Astrocyte (in vitro differentiated cells and primary cell): ENCODE results near the gene CCDC90B. TPM values are rescaled to one million over a fixed set of nuclear protein-coding genes. Genes with fewer than 3 reads are reported as not detected.
"Not testable (repeated sequence)": the region's sequence is repeated elsewhere in the genome, so short reads cannot be mapped to it uniquely, and the experiment has no call there.

Source experiments
- DNase-seq: peaks from one replicate; pipeline ENCODE4 v3.0.0-alpha.2; 2010; ENCODE audit warnings: low read depth
- FAIRE-seq: peaks from 2 replicates; lab custom pipeline; 2011; peaks lifted over from hg19 to GRCh38; lab: Jason Lieb, UNC
- H2AFZ ChIP-seq: 2 replicates; pipeline ENCODE4 v1.6.0; 2012; ENCODE audit warnings: low read depth, low read length, inconsistent platforms
- H3K27ac ChIP-seq: 2 replicates; pipeline ENCODE4 v1.5.1; 2011; ENCODE audit warnings: low read depth, low read length, inconsistent platforms
- H3K27me3 ChIP-seq: 2 replicates; pipeline ENCODE4 v1.6.0; 2011; ENCODE audit warnings: low read length, inconsistent platforms; ENCODE audit not compliant: insufficient read depth
- H3K36me3 ChIP-seq: 2 replicates; pipeline ENCODE4 v1.5.1; 2011; ENCODE audit warnings: low read length, inconsistent platforms; ENCODE audit not compliant: insufficient read depth
- H3K4me1 ChIP-seq: 2 replicates; pipeline ENCODE4 v1.5.1; 2011; ENCODE audit warnings: low read length, inconsistent platforms; ENCODE audit not compliant: insufficient read depth
- H3K4me2 ChIP-seq: 2 replicates; pipeline ENCODE4 v1.6.0; 2012; ENCODE audit warnings: low read length, inconsistent platforms
- H3K4me3 ChIP-seq: 2 replicates; pipeline ENCODE4 v1.5.1; 2011; ENCODE audit warnings: low read depth, mild to moderate bottlenecking, low read length, inconsistent platforms; ENCODE audit not compliant: insufficient read depth
- H3K79me2 ChIP-seq: 2 replicates; pipeline ENCODE4 v1.6.0; 2012; ENCODE audit warnings: mild to moderate bottlenecking, low read length, inconsistent platforms; ENCODE audit not compliant: insufficient read depth
- H3K9ac ChIP-seq: 2 replicates; pipeline ENCODE4 v1.6.0; 2012; ENCODE audit warnings: mild to moderate bottlenecking, low read length, inconsistent platforms
- H3K9me3 ChIP-seq: 2 replicates; pipeline ENCODE4 v1.5.1; 2012; ENCODE audit warnings: low read depth, mild to moderate bottlenecking, low read length, inconsistent platforms; ENCODE audit not compliant: insufficient read depth
- H4K20me1 ChIP-seq: 2 replicates; pipeline ENCODE4 v1.6.0; 2012; ENCODE audit warnings: low read length, inconsistent platforms; ENCODE audit not compliant: insufficient read depth
- H3K27ac Mint-ChIP-seq: one replicate; pipeline ENCODE4 v1.8.0; 2021; ENCODE audit warnings: mild to moderate bottlenecking, mixed read lengths; ENCODE audit not compliant: unreplicated experiment
- H3K27me3 Mint-ChIP-seq: one replicate; pipeline ENCODE4 v1.8.0; 2021; ENCODE audit warnings: low read depth, mixed read lengths; ENCODE audit not compliant: unreplicated experiment
- H3K36me3 Mint-ChIP-seq: one replicate; pipeline ENCODE4 v1.8.0; 2021; ENCODE audit warnings: low read depth, mixed read lengths; ENCODE audit not compliant: unreplicated experiment
- H3K4me1 Mint-ChIP-seq: one replicate; pipeline ENCODE4 v1.8.0; 2021; ENCODE audit warnings: low read depth, mixed read lengths; ENCODE audit not compliant: unreplicated experiment
- H3K4me3 Mint-ChIP-seq: one replicate; pipeline ENCODE4 v1.8.0; 2021; ENCODE audit warnings: mild to moderate bottlenecking, moderate library complexity, mixed read lengths; ENCODE audit not compliant: unreplicated experiment
- H3K9me3 Mint-ChIP-seq: one replicate; pipeline ENCODE4 v1.8.0; 2021; ENCODE audit warnings: mild to moderate bottlenecking, mixed read lengths; ENCODE audit not compliant: unreplicated experiment
- CTCF ChIP-seq: IDR thresholded peaks from 2 replicates; pipeline ENCODE4 v1.5.1; 2011; ENCODE audit warnings: low read depth, mild to moderate bottlenecking, inconsistent platforms, low read length, moderate library complexity; ENCODE audit not compliant: insufficient read depth
- EZH2 ChIP-seq: IDR thresholded peaks from 2 replicates; pipeline ENCODE4 v1.6.1; 2012; ENCODE audit warnings: mild to moderate bottlenecking, low read length, inconsistent platforms; ENCODE audit not compliant: insufficient read depth
- total RNA-seq: library from RNA; stranded (reverse); gene quantifications from 2 replicates; pipeline ENCODE4 v1.2.1, GENCODE V29; 2021

The CCDC90B gene
- total RNA-seq, 1 donor from 2014 or later = 67.5 TPM

GRCh38 chr11:83318931-83319330, 32.8 kb upstream of the CCDC90B start:
- Histone ChIP-seq H3K4me3 (no peak overlapping the region), H4K20me1 (no peaks in the 10 kb centered on the region), H3K9ac (no peak overlapping the region), H3K9me3 (no peaks in the 10 kb centered on the region), H3K27me3 (no peaks in the 10 kb centered on the region), H2AFZ (no peak overlapping the region), H3K79me2 (no peaks in the 10 kb centered on the region), H3K4me2 (no peak overlapping the region), H3K4me1 (no peaks in the 10 kb centered on the region), H3K27ac (no peak overlapping the region), H3K36me3 (no peaks in the 10 kb centered on the region)
- H3K36me3 Mint-ChIP-seq = no peaks in the 10 kb centered on the region
- no peak overlapping the region for H3K4me3 Mint-ChIP-seq
- H3K9me3 Mint-ChIP-seq = no peaks in the 10 kb centered on the region
- no peak for FAIRE-seq
- DNase-seq = no peak
- TF ChIP-seq CTCF (no peak), EZH2 (no peak)
- no peak overlapping the region for H3K27ac Mint-ChIP-seq
- no peaks in the 10 kb centered on the region for H3K4me1 Mint-ChIP-seq
- no peaks in the 10 kb centered on the region for H3K27me3 Mint-ChIP-seq

- H3K9me3 Mint-ChIP-seq = no peaks in the 10 kb centered on the region
- no peaks in the 10 kb centered on the region for H4K20me1 ChIP-seq
- no peaks in the 10 kb centered on the region for H3K27me3 ChIP-seq
- DNase-seq (no peak), FAIRE-seq (no peak)
- H3K27ac ChIP-seq = no peak overlapping the region
- H3K4me3 ChIP-seq = no peak overlapping the region
- H3K4me2 ChIP-seq = no peak overlapping the region
- H3K79me2 ChIP-seq = no peaks in the 10 kb centered on the region
- H2AFZ ChIP-seq = no peak overlapping the region
- H3K36me3 Mint-ChIP-seq = no peaks in the 10 kb centered on the region
- no peaks in the 10 kb centered on the region for H3K36me3 ChIP-seq
- H3K4me1 ChIP-seq = no peaks in the 10 kb centered on the region
- TF ChIP-seq EZH2 (no peak), CTCF (no peak)
- H3K27me3 Mint-ChIP-seq = no peaks in the 10 kb centered on the region
- H3K9me3 ChIP-seq = no peaks in the 10 kb centered on the region
- no peak overlapping the region for H3K9ac ChIP-seq
- H3K4me1 Mint-ChIP-seq = no peaks in the 10 kb centered on the region
- no peak overlapping the region for H3K27ac Mint-ChIP-seq
- no peak overlapping the region for H3K4me3 Mint-ChIP-seq
These were observed 31.9 kb upstream of the CCDC90B start for GRCh38 chr11:83317757-83318690.

GRCh38 chr11:83316897-83317268, 30.7 kb upstream of the CCDC90B start:
- not testable (repeated sequence) for H3K4me3 ChIP-seq, H3K9ac ChIP-seq, H3K27me3 Mint-ChIP-seq, H3K4me2 ChIP-seq, H3K36me3 ChIP-seq, H3K4me1 ChIP-seq, H4K20me1 ChIP-seq, DNase-seq, H3K36me3 Mint-ChIP-seq, H3K4me3 Mint-ChIP-seq, H2AFZ ChIP-seq, H3K27ac ChIP-seq, H3K27me3 ChIP-seq, FAIRE-seq, H3K27ac Mint-ChIP-seq, H3K79me2 ChIP-seq, H3K9me3 Mint-ChIP-seq, H3K4me1 Mint-ChIP-seq, H3K9me3 ChIP-seq

- H3K27ac ChIP-seq, FAIRE-seq, H3K4me3 Mint-ChIP-seq, H4K20me1 ChIP-seq, H3K9me3 ChIP-seq, DNase-seq, H3K4me1 Mint-ChIP-seq, H3K79me2 ChIP-seq, H3K9ac ChIP-seq, H3K4me3 ChIP-seq, H3K4me1 ChIP-seq, H3K36me3 Mint-ChIP-seq, H3K9me3 Mint-ChIP-seq, H3K27me3 Mint-ChIP-seq, H3K4me2 ChIP-seq, H3K36me3 ChIP-seq, H3K27ac Mint-ChIP-seq, H2AFZ ChIP-seq, H3K27me3 ChIP-seq: not testable (repeated sequence)
These were observed 30.2 kb upstream of the CCDC90B start for GRCh38 chr11:83316143-83316896.
